Measurements from ENCODE around the gene SHC1.

The SHC1 gene

DNA sequence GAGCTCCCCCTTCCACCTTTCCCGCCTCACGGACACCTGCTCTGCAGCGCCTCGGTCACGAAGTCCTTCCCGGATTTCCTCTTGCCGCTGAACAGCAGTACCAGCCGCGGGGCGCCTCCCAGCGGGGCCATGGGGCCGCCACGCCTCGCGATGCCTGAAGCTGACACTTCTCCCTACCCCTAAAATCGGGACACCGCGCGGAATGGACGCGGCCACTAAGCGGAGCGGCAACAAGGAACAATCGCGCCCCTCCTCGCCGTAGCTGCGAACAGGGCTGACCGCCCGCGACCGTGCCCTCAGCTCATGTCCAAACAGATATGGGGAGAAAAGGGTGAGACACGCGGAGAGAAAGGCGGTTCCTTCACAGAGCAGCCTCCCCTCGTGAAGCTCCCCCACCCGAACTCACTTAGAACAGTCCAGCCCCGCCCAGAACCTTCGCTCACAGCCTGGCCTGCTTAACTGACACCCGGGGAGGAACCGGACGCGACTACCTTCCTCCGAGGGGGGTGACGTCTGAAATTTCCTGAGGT is 33.9 kb downstream of the SHC1 start, which contains the start of gene PMVK:
PMVK (minus strand) TSS at position 165 of the 530 bp plus-strand sequence; CDS start at position 131, 34 bp downstream.
- DNase-seq, result peak; percentile 94

DNA sequence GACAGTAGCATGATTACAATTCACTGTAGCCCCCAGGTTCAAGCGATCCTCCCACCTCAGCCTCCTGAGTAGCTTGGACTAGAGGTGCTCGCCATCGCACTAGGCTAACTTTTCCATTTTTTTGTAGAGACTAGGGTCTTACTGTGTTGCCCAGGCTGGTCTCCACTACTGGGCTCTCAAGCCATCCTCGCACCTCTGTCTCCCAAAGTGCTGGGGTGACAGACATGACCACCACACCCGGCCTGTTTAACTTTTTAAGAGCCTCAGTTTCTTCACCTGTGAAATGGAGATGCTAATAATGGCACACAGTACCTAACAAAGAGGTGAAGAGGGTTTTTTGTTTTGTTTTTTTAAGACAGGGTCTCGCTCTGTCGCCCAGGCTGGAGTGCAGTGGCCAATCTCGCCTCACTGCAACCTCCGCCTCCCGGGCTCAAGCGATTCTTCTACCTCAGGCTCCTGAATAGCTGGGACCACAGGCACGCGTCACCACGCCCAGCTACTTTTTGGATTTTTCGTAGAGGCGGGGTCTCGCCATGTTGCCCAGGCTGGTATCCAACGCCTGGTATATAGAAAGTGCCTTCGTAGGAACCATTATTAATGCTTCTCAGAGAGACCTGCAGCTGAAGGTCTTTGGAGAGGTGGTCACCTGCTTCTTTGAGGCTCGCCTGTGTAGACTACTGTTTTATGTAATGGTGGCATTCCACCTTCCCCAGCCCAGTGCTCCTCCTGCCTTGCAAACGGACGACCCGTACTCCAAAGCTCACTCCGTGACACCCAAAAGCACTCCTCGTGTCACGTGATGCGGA is 34.6 kb downstream of the SHC1 start:
- no peak for DNase-seq

DNA sequence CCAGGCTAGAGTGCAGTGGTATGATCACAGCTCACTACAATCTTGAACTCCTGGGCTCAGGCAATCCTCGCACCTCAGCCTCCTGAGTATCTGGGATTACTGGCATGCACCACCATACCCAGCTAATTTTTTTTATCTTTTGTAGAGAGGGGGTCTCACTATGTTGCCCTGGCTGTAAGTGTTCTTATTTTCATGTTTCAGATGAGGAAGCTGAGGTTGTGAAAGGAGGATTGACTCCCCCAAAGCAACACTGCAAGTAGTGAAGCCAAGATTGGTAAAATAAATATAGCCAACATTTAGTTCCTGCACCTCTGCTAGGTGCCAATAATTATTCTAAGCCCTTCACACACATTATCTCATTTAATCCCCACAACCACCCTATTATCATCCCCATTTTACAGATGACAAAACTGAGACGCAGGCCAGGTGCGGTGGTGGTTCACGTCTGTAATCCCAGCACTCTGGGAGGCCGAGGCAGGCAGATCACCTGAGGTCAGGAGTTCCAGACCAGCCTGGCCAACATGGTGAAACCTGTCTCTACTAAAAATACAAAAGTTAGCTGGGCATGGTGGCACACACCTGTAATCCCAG is 36.1 kb downstream of the SHC1 start:
- no peak for DNase-seq

DNA sequence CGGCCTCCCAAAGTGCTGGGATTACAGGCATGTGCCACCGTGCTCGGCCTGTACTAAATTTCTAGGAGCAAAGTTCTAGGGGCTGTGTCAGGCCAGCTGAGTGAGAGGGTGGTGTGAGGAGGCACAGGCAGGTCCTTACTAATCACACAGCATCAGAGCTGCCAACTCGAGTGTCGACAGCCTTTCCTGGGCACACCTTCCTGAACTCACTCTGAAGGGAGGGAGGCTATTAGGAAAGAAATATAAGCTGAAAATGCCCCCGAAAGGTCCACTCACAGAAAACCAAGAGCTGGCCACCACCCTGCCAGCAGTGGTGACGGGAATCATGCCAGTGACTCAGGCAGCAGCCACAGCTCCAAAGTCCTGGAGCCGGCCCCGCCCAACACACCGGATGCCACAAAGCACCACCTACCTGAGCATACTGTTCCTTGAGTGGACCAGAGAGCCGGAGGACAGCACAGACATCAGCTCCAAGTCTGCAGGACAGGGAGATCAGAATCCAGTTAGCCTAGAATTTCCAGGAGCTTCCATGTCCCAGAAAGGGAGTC is 38.5 kb downstream of the SHC1 start:
- no peak for DNase-seq

DNA sequence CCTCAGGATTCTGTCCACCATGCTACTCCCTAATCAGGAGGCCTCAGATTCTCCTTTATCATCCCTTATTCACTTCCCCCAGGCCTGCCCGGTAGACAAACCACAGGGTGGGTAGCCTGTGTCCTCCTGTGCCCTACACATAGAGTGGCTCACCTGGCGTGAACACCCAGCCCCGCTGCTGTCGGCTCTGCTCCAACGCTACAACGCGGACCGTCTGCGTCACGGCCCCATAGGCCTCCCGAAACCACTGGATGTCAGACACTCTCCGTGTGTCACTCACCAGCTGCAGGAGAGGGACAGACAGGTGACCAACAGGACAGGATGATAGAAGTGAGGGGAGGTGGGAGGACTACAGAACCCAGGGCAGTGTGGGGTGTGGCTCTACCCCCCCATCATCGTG is 44.3 kb downstream of the SHC1 start:
- no peak for DNase-seq

DNA sequence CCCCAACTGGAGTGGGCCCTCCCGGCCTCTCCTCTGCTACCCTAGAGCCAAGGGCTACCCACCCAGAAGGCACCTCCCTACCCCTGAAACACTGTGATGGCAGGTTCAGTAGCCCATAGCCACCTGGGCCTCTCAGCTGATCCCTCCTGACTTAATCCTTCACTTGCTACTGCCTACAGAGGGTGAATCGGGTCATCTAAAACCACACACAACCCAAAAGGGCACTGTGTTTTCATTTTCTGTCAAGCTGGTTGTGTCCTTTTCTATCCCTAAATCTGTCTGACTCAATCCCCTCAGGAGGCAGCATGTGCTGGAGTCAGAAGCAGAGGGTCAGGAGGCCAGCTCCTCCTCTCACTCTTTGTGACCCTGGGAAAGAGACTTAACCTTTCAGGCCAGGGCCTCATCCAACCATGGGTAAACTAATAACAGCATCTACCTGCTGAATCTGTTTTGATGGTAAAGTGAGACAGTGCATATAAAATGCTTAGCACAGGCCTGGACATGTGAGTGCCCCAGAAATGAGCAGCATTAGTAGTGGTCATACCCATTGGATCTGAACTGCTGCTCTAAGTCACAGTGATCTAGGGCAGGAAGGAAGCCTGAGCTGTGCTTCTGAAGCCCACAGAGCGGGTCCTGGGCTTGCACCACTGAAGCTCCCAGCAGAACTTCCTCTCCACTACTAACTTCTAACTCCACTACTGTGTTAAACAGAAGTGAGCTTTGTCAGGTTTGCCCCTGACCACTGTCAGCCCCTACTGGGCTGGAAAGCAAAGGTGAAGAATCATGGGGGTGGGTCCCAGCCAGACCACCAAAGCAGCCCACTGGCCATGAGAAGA is 45.0 kb downstream of the SHC1 start:
- no peak for DNase-seq

DNA sequence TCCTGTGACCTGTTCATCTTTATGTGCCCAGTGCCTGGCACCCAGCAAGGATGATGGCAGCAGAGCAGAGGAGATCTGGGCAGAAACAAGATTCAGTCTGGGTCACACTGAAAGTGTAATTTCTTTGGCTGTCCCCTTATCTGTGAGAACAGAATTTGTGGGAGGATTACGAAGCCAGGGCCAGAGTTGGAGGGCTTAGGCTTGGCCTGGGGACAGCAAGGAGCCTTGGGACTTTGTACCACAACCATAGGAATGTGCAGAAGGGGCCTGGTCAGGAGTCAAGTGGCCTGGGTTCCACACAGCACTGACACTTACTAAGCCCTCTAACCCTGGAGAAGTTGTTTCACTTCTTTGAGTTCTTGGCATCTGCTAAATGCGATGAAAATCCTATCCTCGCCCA is 46.9 kb downstream of the SHC1 start:
- DNase-seq, result no peak

DNA sequence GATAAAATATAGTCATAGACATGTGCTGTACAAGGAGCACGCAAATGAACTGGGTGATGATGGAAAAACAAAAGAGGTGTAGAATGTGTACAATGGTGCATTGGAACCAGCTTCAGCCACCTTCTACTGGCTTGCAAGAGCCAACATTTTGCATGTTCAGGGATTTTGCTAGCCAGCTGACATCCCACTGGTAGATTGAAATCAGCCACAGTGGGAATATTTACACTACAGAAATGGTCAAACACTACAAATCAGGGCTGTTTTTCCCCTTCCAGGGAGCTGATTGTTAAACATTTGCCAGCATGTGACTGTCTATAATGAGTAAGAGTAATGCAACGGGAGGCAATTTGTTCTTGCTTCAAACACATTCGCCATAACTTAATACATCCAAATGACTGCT is 57.3 kb downstream of the SHC1 start:
- no peak for DNase-seq

DNA sequence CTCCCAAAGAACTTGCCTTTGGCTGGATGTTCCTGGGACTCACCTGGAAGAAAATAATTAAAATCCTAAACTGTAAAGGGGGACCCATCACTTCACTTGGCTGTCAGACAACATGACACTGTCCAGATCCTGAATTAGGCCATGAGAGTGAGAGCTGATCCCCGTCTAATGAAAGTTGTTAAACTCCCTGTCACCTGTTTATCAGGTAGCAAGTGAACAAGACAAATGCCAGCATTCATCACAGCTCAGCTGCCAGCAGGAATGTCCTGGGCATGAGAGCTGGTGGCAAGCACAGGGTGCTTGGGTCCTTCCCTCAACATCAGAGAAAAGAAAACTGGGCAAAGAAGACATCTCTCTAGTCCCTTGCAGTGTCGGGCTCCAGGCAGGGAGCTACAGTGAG is 57.8 kb downstream of the SHC1 start:
- no peak for DNase-seq
